Prostate gland (tissue), 2 donors: Measurements from ENCODE around the gene TLE1. TPM values are rescaled to one million over a fixed set of nuclear protein-coding genes. Genes with fewer than 3 reads are reported as not detected.

ENCODE experiments used
- DNase-seq: peaks from one replicate; pipeline ENCODE4 v3.0.0-alpha.2; 2019; ENCODE audit warnings: low spot score
- H3K27ac ChIP-seq, 2 donors: fragments of 200-600 bp; sonication (generic); 2 replicates each; pipeline ENCODE4 v1.5.1; 2017 to 2019
- H3K27me3 ChIP-seq: fragments of 200-600 bp; sonication (generic); replicated peaks from 2 replicates; pipeline ENCODE4 v1.5.1; 2019; ENCODE audit not compliant: insufficient read depth
- H3K36me3 ChIP-seq, 2 donors: fragments of 200-600 bp; sonication (generic); 1 replicate in 1 of 2; 2 replicates in 1 of 2; pipeline versions ENCODE4 v1.5.1 to v1.8.1; 2017 to 2019
- H3K4me1 ChIP-seq: fragments of 200-600 bp; sonication (generic); replicated peaks from 2 replicates; pipeline ENCODE4 v1.5.1; 2019
- H3K4me3 ChIP-seq, 2 donors: fragments of 200-600 bp; sonication (generic); 2 replicates each; pipeline ENCODE4 v1.5.1; 2017 to 2019
- H3K9me3 ChIP-seq: fragments of 200-600 bp; sonication (generic); 2 replicates; pipeline ENCODE4 v1.5.1; 2017
- CTCF ChIP-seq, 4 experiments: fragments of 200-600 bp in 2 of 4; fragments of 450-650 bp in 2 of 4; sonication (generic) in 2 of 4; IDR thresholded peaks; 1 replicate in 3 of 4; 2 replicates in 1 of 4; pipeline ENCODE4 v1.5.1; 2016 to 2019; ENCODE audit warnings: antibody characterized with exemption in 4 of 4, mild to moderate bottlenecking in 2 of 4, moderate library complexity in 2 of 4
- POLR2A ChIP-seq: fragments of 450-650 bp; IDR thresholded peaks from one replicate; pipeline ENCODE4 v1.6.1; 2016; ENCODE audit warnings: antibody characterized with exemption, mild to moderate bottlenecking
- POLR2AphosphoS5 ChIP-seq: sonication (generic); formaldehyde crosslinking; IDR thresholded peaks from one replicate; pipeline ENCODE4 v1.6.1; 2017; ENCODE audit warnings: antibody characterized with exemption
- WGBS: methylation state at CpG from one replicate; pipeline ENCODE4 v1.1.5; 2018; 5-methylcytosine and 5-hydroxymethylcytosine counted together
- intact Hi-C: fragments of 100-400 bp; cut with DNase I; formaldehyde crosslinking; loops from one replicate; pipeline ENCODE4 v1.14.2; 2022
- total RNA-seq, 2 donors: library from RNA; depleted of rRNA; stranded (reverse); fragments of >200 nt; gene quantifications; one replicate each; pipeline ENCODE4 v1.1.0, GENCODE V29; 2016

Gene TLE1
- total RNA-seq, 2 donors from 2014 or later = 61.0 to 89.5 TPM

- TF ChIP-seq POLR2A = no peak
- TF ChIP-seq POLR2AphosphoS5 = no peak
- TF ChIP-seq CTCF (IDR thresholded peaks at IDR 0.05) = no peak
- no peaks in the 10 kb centered on the region for H3K9me3 ChIP-seq
- intact Hi-C loops = no loop called here
- H3K27ac ChIP-seq = no peak overlapping the region
- no peak for DNase-seq
- H3K36me3 ChIP-seq = no peaks in the 10 kb centered on the region
- 60% methylated on average over 3 of the region's 3 CpGs for WGBS
- H3K4me1 ChIP-seq = no peaks in the 10 kb centered on the region
- H3K27me3 ChIP-seq = no peaks in the 10 kb centered on the region
- H3K4me3 ChIP-seq = no peak overlapping the region
Observed at GRCh38 chr9:81656004-81656403, 33.3 kb downstream of the TLE1 start.

GRCh38 chr9:81653240-81653639, 36.1 kb downstream of the TLE1 start:
- no peaks in the 10 kb centered on the region for H3K9me3 ChIP-seq
- H3K4me3 ChIP-seq = no peak overlapping the region
- intact Hi-C loops = no loop called here
- 80% methylated on average over 3 of the region's 3 CpGs for WGBS
- H3K4me1 ChIP-seq = no peaks in the 10 kb centered on the region
- TF ChIP-seq POLR2AphosphoS5 (no peak), CTCF (IDR thresholded peaks at IDR 0.05) (no peak), POLR2A (no peak)
- H3K27me3 ChIP-seq = no peaks in the 10 kb centered on the region
- no peak for DNase-seq
- no peaks in the 10 kb centered on the region for H3K36me3 ChIP-seq
- H3K27ac ChIP-seq = no peak overlapping the region

GRCh38 chr9:81652058-81652687, 37.2 kb downstream of the TLE1 start:
- Histone ChIP-seq H3K9me3 (no peaks in the 10 kb centered on the region), H3K27ac (no peak overlapping the region), H3K4me1 (no peaks in the 10 kb centered on the region), H3K36me3 (no peaks in the 10 kb centered on the region), H3K27me3 (no peaks in the 10 kb centered on the region), H3K4me3 (no peak overlapping the region)
- TF ChIP-seq POLR2A (no peak), POLR2AphosphoS5 (no peak), CTCF (IDR thresholded peaks at IDR 0.05) (no peak)
- whole genome bisulfite sequencing = 77% methylated on average over 7 of the region's 7 CpGs
- DNase-seq = no peak
- intact Hi-C loops = no loop called here

GRCh38 chr9:81650586-81651515, 38.5 kb downstream of the TLE1 start:
- no peak for DNase-seq
- Histone ChIP-seq H3K27ac (no peak overlapping the region), H3K9me3 (no peaks in the 10 kb centered on the region), H3K4me3 (no peak overlapping the region), H3K4me1 (no peaks in the 10 kb centered on the region), H3K27me3 (no peaks in the 10 kb centered on the region), H3K36me3 (no peaks in the 10 kb centered on the region)
- TF ChIP-seq POLR2AphosphoS5 (no peak), CTCF (IDR thresholded peaks at IDR 0.05) (no peak)
- intact Hi-C loops = no loop called here
- WGBS = 91% methylated on average over 8 of the region's 8 CpGs
